HepG2 (cell line): ENCODE results near the gene P2RY11.

Experiments
- CSRNP1 ChIP-seq: sonication (generic); formaldehyde crosslinking; IDR thresholded peaks from 2 replicates; pipeline ENCODE4 v1.8.1; 2023; ENCODE audit warnings: mild to moderate bottlenecking, missing genetic modification reagents
- CTCF ChIP-seq: sonication (generic); formaldehyde crosslinking; IDR thresholded peaks from 2 replicates; pipeline ENCODE4 v1.5.0; 2020; ENCODE audit warnings: mild to moderate bottlenecking, missing genetic modification reagents, moderate library complexity
- EZH2 ChIP-seq: conservative IDR thresholded peaks from 2 replicates; pipeline ENCODE4 v1.6.1; 2012; ENCODE audit warnings: mild to moderate bottlenecking, low read depth, low read length, moderate library complexity
- FOXP1 ChIP-seq, 2 experiments: fragments of 450-650 bp in 1 of 2; IDR thresholded peaks; 2 replicates each; pipeline ENCODE4 v1.6.1; 2017 to 2018; ENCODE audit warnings: antibody characterized with exemption in 1 of 2
- PHF20 ChIP-seq: sonication (generic); formaldehyde crosslinking; IDR thresholded peaks from 2 replicates; pipeline ENCODE4 v1.5.0; 2020; ENCODE audit warnings: mild to moderate bottlenecking, missing genetic modification reagents
- RXRA ChIP-seq: sonication (generic); formaldehyde crosslinking; IDR thresholded peaks from 2 replicates; pipeline ENCODE4 v1.5.1; 2020; ENCODE audit warnings: missing genetic modification reagents
- SP1 ChIP-seq, 2 experiments: fragments of 450-650 bp in 1 of 2; sonication (generic) in 1 of 2; formaldehyde crosslinking in 1 of 2; IDR thresholded peaks; 2 replicates each; pipeline versions ENCODE4 v1.4.0 to v1.6.1; 2016 to 2020; ENCODE audit warnings: missing genetic modification reagents in 1 of 2
- SP4 ChIP-seq: sonication (generic); formaldehyde crosslinking; IDR thresholded peaks from 2 replicates; pipeline ENCODE4 v1.8.1; 2023; ENCODE audit warnings: mild to moderate bottlenecking, missing genetic modification reagents
- TARDBP ChIP-seq: sonication (generic); formaldehyde crosslinking; IDR thresholded peaks from 2 replicates; pipeline ENCODE4 v1.8.0; 2022; ENCODE audit warnings: mild to moderate bottlenecking, missing genetic modification reagents
- WIZ ChIP-seq: sonication (generic); formaldehyde crosslinking; IDR thresholded peaks from 2 replicates; pipeline ENCODE4 v1.5.1; 2020; ENCODE audit warnings: mild to moderate bottlenecking, missing genetic modification reagents
- ZSCAN9 ChIP-seq: IDR thresholded peaks from 2 replicates; pipeline ENCODE4 v1.6.1; 2016; ENCODE audit warnings: borderline replicate concordance
- TF ChIP-seq, protein P1 (sequence below): sonication (generic); formaldehyde crosslinking; IDR thresholded peaks from 2 replicates; pipeline ENCODE4 v1.4.0; 2020; ENCODE audit warnings: missing genetic modification reagents, mild to moderate bottlenecking, borderline replicate concordance

- TF ChIP-seq, protein P1, sequence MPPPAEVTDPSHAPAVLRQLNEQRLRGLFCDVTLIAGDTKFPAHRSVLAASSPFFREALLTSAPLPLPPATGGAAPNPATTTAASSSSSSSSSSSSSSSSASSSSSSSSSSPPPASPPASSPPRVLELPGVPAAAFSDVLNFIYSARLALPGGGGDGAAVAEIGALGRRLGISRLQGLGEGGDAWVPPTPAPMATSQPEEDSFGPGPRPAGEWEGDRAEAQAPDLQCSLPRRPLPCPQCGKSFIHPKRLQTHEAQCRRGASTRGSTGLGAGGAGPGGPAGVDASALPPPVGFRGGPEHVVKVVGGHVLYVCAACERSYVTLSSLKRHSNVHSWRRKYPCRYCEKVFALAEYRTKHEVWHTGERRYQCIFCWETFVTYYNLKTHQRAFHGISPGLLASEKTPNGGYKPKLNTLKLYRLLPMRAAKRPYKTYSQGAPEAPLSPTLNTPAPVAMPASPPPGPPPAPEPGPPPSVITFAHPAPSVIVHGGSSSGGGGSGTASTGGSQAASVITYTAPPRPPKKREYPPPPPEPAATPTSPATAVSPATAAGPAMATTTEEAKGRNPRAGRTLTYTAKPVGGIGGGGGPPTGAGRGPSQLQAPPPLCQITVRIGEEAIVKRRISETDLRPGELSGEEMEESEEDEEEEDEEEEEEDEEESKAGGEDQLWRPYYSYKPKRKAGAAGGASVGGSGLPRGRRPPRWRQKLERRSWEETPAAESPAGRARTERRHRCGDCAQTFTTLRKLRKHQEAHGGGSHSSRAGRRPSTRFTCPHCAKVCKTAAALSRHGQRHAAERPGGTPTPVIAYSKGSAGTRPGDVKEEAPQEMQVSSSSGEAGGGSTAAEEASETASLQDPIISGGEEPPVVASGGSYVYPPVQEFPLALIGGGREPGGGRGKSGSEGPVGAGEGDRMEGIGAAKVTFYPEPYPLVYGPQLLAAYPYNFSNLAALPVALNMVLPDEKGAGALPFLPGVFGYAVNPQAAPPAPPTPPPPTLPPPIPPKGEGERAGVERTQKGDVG = no peak
- TF ChIP-seq WIZ (CRISPR knock-in tag) (no peak), PHF20 (CRISPR knock-in tag) (no peak), RXRA (CRISPR knock-in tag) (no peak), FOXP1 (IDR thresholded peaks at IDR 0.05) (no peak), FOXP1 (CRISPR knock-in tag; IDR thresholded peaks at IDR 0.05) (no peak), CTCF (CRISPR knock-in tag) (no peak), EZH2 (no peak), SP4 (no peak), SP1 (IDR thresholded peaks at IDR 0.05) (no peak), SP1 (CRISPR knock-in tag; IDR thresholded peaks at IDR 0.05) (no peak), TARDBP (CRISPR knock-in tag) (no peak), ZSCAN9 (CRISPR knock-in tag) (no peak), CSRNP1 (CRISPR knock-in tag) (no peak)
These were observed 30.5 kb downstream of the P2RY11 start for GRCh38 chr19:10141973-10142372.
